ENCODE results near the gene PRRC2C. TPM values are rescaled to one million over a fixed set of nuclear protein-coding genes. Genes with fewer than 3 reads are reported as not detected.

The PRRC2C gene
- total RNA-seq, 4 donors from 2014 or later: 59.7 to 114 (median 88.0) TPM

DNA sequence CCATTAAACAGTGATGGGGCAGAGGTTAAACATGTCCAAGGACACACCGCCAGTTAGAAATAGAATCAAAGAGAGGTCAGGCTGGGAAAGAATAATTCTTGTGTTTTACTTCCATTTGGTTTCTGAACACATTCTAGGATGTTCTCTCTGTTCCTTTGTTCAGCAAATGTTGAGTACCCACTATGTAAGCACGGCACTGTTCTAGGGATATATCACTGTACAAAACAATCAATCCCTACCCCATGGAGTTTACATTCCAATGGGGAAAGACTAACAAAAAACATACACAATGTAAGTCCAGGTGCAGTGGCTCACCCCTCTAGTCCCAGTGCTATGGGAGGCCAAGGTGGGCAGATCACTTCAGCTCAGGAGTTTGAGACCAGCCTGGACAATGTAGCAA is 142.9 kb downstream of the PRRC2C start:
- no peak for DNase-seq
- Histone ChIP-seq H3K27me3 (no peaks in the 10 kb centered on the region), H3K9me3 (no peaks in the 10 kb centered on the region), H3K4me3 (no peak overlapping the region), H3K4me1 (no peaks in the 10 kb centered on the region), H3K27ac (no peak overlapping the region), H3K36me3 (no peaks in the 10 kb centered on the region)
- TF ChIP-seq POLR2A (IDR thresholded peaks at IDR 0.05): no peak
- TF ChIP-seq, protein P1, sequence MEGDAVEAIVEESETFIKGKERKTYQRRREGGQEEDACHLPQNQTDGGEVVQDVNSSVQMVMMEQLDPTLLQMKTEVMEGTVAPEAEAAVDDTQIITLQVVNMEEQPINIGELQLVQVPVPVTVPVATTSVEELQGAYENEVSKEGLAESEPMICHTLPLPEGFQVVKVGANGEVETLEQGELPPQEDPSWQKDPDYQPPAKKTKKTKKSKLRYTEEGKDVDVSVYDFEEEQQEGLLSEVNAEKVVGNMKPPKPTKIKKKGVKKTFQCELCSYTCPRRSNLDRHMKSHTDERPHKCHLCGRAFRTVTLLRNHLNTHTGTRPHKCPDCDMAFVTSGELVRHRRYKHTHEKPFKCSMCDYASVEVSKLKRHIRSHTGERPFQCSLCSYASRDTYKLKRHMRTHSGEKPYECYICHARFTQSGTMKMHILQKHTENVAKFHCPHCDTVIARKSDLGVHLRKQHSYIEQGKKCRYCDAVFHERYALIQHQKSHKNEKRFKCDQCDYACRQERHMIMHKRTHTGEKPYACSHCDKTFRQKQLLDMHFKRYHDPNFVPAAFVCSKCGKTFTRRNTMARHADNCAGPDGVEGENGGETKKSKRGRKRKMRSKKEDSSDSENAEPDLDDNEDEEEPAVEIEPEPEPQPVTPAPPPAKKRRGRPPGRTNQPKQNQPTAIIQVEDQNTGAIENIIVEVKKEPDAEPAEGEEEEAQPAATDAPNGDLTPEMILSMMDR (IDR thresholded peaks at IDR 0.05): no peak
- 84 to 88% methylated on average over 2 of the region's 2 CpGs for WGBS, 2 donors
- intact Hi-C loops (cut with DNase I): no loop called here

DNA sequence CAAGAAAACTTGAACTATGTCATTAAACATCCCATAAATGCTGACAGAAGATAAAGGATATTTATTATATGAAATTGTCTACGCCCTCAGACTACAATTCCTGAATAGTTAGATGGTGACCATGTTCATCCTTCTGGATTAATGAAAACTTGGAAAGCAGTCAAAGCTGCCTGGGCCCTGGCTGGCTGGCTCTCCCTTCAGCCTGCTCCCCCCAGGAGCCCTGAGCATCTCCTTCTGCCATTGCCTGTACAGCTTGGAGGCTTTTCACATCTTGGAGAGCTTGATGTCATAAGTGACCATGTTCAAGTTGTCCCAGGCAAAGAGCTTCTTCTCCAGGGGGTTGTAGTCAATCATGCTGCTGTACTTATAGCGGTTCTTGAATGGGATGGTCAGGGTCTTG is 150.3 kb downstream of the PRRC2C start:
- no peak for DNase-seq
- no peaks in the 10 kb centered on the region for H3K27me3 ChIP-seq
- 81 to 86% methylated on average over 1 to 2 of the region's 2 CpGs for WGBS, 2 donors
- H3K27ac ChIP-seq: no peak overlapping the region
- no peaks in the 10 kb centered on the region for H3K4me1 ChIP-seq
- TF ChIP-seq, protein P1 (IDR thresholded peaks at IDR 0.05): no peak
- no peak for TF ChIP-seq POLR2A (IDR thresholded peaks at IDR 0.05)
- intact Hi-C loops (cut with DNase I): loop anchor here (10.0 kb wide), 1 partner anchor 349 kb away; no protein-coding TSS in a partner anchor
- no peaks in the 10 kb centered on the region for H3K9me3 ChIP-seq
- no peaks in the 10 kb centered on the region for H3K36me3 ChIP-seq
- no peak overlapping the region for H3K4me3 ChIP-seq

DNA sequence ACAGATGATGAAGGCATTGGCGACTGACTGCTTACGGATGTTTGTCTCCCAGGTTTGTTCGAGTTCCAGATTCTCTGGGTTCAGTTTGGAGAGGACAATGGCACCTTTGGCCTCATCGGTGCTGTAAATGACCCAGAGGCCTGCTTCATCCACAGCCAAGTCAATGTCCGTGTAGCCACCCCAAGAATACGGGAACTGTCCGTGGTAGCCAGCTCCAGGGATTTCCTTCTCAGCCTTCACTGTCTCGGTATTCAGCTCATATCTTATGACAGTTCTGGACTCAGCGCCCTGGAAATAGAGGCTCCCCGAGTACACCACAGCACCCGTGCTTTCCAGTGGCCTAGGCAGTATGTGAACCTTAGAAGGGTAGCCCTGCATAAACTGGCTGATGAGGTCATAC is 150.8 kb downstream of the PRRC2C start:
- no peaks in the 10 kb centered on the region for H3K27me3 ChIP-seq
- no peak overlapping the region for H3K4me3 ChIP-seq
- H3K27ac ChIP-seq: no peak overlapping the region
- no peaks in the 10 kb centered on the region for H3K4me1 ChIP-seq
- intact Hi-C loops (cut with DNase I): loop anchor here (10.0 kb wide), 1 partner anchor 349 kb away; no protein-coding TSS in a partner anchor
- H3K36me3 ChIP-seq: no peaks in the 10 kb centered on the region
- TF ChIP-seq POLR2A (IDR thresholded peaks at IDR 0.05): no peak
- TF ChIP-seq, protein P1 (IDR thresholded peaks at IDR 0.05): no peak
- no peaks in the 10 kb centered on the region for H3K9me3 ChIP-seq
- 71 to 74% methylated on average over 8 to 9 of the region's 11 CpGs for WGBS, 2 donors
- no peak for DNase-seq

DNA sequence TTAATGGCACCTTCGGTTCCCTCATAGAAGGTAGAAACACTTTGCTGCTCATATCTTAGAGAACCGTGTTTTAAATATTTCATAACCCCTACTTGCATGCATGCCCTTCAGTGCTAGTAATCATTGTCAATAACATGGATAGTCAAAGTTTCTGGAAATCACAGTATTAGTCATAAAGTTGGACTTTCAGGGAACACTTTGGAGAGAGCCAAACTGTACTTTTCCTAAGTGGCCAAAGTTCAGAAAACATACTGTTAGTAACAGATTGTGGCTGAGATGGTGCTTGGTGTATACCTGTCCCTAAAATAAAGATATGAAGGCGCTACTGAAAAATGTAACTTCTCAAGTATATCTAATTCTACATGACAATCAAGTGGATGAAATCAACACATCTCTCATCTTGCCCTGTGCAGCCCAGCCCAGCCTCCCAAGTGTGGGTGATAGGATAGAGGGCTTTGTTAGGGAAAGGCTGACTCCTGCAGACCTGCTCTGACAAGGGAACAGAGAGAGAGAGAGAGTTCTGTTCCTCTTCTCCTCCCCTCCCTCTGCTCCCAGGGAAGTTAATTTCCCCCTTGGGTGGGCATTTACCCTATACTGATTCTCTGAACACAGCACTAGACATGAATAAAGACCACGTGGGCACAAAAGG is 152.7 kb downstream of the PRRC2C start:
- Histone ChIP-seq H3K36me3 (no peaks in the 10 kb centered on the region), H3K9me3 (no peaks in the 10 kb centered on the region), H3K4me3 (no peak overlapping the region), H3K27ac (no peak overlapping the region), H3K4me1 (no peaks in the 10 kb centered on the region), H3K27me3 (no peaks in the 10 kb centered on the region)
- DNase-seq: no peak
- WGBS, 2 donors: 56 to 94% methylated on average over 3 to 4 of the region's 4 CpGs
- TF ChIP-seq, protein P1 (IDR thresholded peaks at IDR 0.05): no peak
- no peak for TF ChIP-seq POLR2A (IDR thresholded peaks at IDR 0.05)
- intact Hi-C loops (cut with DNase I): loop anchor here (10.0 kb wide), 1 partner anchor 347 kb away; no protein-coding TSS in a partner anchor

DNA sequence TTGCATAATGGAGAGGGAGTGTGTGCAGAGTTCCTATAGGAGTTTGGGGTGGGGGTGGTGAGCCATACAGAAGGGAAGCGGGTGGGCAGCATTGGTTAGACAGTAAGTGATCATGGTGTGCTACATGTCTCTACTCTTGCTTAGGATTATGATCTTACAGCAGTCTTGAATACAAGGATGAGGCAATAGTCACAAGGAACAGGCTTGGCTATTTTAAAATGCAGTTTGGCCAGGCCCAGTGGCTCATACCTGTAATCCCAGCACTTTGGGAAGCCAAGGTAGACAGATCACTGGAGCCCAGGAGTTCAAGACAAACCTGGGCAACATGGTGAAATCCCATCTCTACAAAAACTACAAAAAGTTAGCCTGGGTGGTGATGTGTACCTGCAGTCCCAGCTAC is 154.9 kb downstream of the PRRC2C start:
- Histone ChIP-seq H3K4me3 (no peak overlapping the region), H3K9me3 (no peaks in the 10 kb centered on the region), H3K27ac (no peak overlapping the region), H3K27me3 (no peaks in the 10 kb centered on the region), H3K36me3 (no peaks in the 10 kb centered on the region), H3K4me1 (peaks cover 2 to 7% (median 6%) of the 10 kb centered on the region in 3 donors)
- DNase-seq: no peak
- no peak for TF ChIP-seq POLR2A (IDR thresholded peaks at IDR 0.05)
- TF ChIP-seq, protein P1 (IDR thresholded peaks at IDR 0.05): no peak
- intact Hi-C loops (cut with DNase I): loop anchor here (10.0 kb wide), 1 partner anchor 75 kb away; no protein-coding TSS in a partner anchor
- 80 to 100% methylated on average over 1 of the region's 1 CpG for WGBS, 2 donors
